ENCODE data around the gene UQCC5. TPM values are rescaled to one million over a fixed set of nuclear protein-coding genes. Genes with fewer than 3 reads are reported as not detected.

The UQCC5 gene
- polyA plus RNA-seq, 1 of the 3 experiments (the other 2 are of a cell fraction) = 124 TPM

GRCh38 chr3:52537726-52538421 lies 1.5 kb downstream of the UQCC5 start:
- WGBS (ENCODE audit: low lambda C conversion rate) = 84% methylated on average over 7 of the region's 7 CpGs
- H3F3A ChIP-seq (replicated peaks; ENCODE audit: insufficient read depth) = peaks cover 42% of the 10 kb centered on the region
- peak overlapping the region; percentile 95 for H3K9ac ChIP-seq
- peaks cover 11 to 34% of the 10 kb centered on the region in 2 experiments for H3K4me1 ChIP-seq (ENCODE audit: control insufficient read depth in 1 of 2, insufficient read depth in 2 of 2, low read depth in 1 of 2, low read length in 1 of 2)
- H3K4me2 ChIP-seq = peak overlapping the region; percentile 94
- peak overlapping the region; percentile 84 to 87; a peak in 2 of 4 replicates for H3K27ac ChIP-seq (ENCODE audit: low read depth in 2 of 2, low read length in 1 of 2)
- H3K79me2 ChIP-seq (ENCODE audit: insufficient read depth) = peaks cover 77% of the 10 kb centered on the region
- H3K9me3 ChIP-seq = no peaks in the 10 kb centered on the region
- no peak overlapping the region for H2AFZ ChIP-seq (ENCODE audit: low read depth)
- H3K27me3 ChIP-seq (ENCODE audit: insufficient read depth) = no peaks in the 10 kb centered on the region
- POLR2A ChIA-PET = interaction anchor here (1.2 kb wide), 1 partner anchor 65 kb away, joined by 4 read pairs; no protein-coding TSS in a partner anchor
- no peaks in the 10 kb centered on the region for H3K9me2 ChIP-seq
- TF ChIP-seq, protein P1, sequence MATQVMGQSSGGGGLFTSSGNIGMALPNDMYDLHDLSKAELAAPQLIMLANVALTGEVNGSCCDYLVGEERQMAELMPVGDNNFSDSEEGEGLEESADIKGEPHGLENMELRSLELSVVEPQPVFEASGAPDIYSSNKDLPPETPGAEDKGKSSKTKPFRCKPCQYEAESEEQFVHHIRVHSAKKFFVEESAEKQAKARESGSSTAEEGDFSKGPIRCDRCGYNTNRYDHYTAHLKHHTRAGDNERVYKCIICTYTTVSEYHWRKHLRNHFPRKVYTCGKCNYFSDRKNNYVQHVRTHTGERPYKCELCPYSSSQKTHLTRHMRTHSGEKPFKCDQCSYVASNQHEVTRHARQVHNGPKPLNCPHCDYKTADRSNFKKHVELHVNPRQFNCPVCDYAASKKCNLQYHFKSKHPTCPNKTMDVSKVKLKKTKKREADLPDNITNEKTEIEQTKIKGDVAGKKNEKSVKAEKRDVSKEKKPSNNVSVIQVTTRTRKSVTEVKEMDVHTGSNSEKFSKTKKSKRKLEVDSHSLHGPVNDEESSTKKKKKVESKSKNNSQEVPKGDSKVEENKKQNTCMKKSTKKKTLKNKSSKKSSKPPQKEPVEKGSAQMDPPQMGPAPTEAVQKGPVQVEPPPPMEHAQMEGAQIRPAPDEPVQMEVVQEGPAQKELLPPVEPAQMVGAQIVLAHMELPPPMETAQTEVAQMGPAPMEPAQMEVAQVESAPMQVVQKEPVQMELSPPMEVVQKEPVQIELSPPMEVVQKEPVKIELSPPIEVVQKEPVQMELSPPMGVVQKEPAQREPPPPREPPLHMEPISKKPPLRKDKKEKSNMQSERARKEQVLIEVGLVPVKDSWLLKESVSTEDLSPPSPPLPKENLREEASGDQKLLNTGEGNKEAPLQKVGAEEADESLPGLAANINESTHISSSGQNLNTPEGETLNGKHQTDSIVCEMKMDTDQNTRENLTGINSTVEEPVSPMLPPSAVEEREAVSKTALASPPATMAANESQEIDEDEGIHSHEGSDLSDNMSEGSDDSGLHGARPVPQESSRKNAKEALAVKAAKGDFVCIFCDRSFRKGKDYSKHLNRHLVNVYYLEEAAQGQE (IDR thresholded peaks at IDR 0.05; ENCODE audit: low read depth, low read length) = no peak
- H3K4me3 ChIP-seq (ENCODE audit: low read depth in 2 of 2, low read length in 1 of 2) = peak overlapping the region; percentile 83 to 94
- peaks cover 17 to 19% of the 10 kb centered on the region in 2 experiments for H3K36me3 ChIP-seq (replicated peaks in 1 of 2; ENCODE audit: control insufficient read depth in 1 of 2, insufficient read depth in 2 of 2, low read length in 1 of 2)
- peaks cover 27% of the 10 kb centered on the region for H4K20me1 ChIP-seq (ENCODE audit: insufficient read depth)
- DNase-seq = no peak
- CTCF ChIA-PET = interaction anchor here (1.2 kb wide), 1 partner anchor 67 kb away, joined by 4 read pairs; no protein-coding TSS in a partner anchor

- DNase-seq = no peak
- Histone ChIP-seq H3K9ac (no peak overlapping the region), H4K20me1 (ENCODE audit: insufficient read depth) (peaks cover 27% of the 10 kb centered on the region), H3K9me3 (no peaks in the 10 kb centered on the region), H3F3A (replicated peaks; ENCODE audit: insufficient read depth) (peaks cover 49% of the 10 kb centered on the region), H3K27me3 (ENCODE audit: insufficient read depth) (no peaks in the 10 kb centered on the region), H3K4me3 (ENCODE audit: low read depth in 2 of 2, low read length in 1 of 2) (no peak overlapping the region), H3K27ac (ENCODE audit: low read depth in 2 of 2, low read length in 1 of 2) (no peak overlapping the region; a peak in 1 of 4 replicates), H3K4me1 (ENCODE audit: control insufficient read depth in 1 of 2, insufficient read depth in 2 of 2, low read depth in 1 of 2, low read length in 1 of 2) (peaks cover 11 to 34% of the 10 kb centered on the region in 2 experiments), H3K79me2 (ENCODE audit: insufficient read depth) (peaks cover 78% of the 10 kb centered on the region), H3K4me2 (peak overlapping the region; percentile 94), H3K9me2 (no peaks in the 10 kb centered on the region), H3K36me3 (replicated peaks in 1 of 2; ENCODE audit: control insufficient read depth in 1 of 2, insufficient read depth in 2 of 2, low read length in 1 of 2) (peaks cover 19 to 20% of the 10 kb centered on the region in 2 experiments), H2AFZ (ENCODE audit: low read depth) (no peak overlapping the region)
- CTCF ChIA-PET = interaction anchor here (1.3 kb wide), 1 partner anchor 67 kb away, joined by 6 read pairs; no protein-coding TSS in a partner anchor
- 96% methylated on average over 5 of the region's 5 CpGs for WGBS (ENCODE audit: low lambda C conversion rate)
- POLR2A ChIA-PET = interaction anchor here (1.2 kb wide), 1 partner anchor 66 kb away, joined by 4 read pairs; no protein-coding TSS in a partner anchor
- no peak for TF ChIP-seq SMC3 (IDR thresholded peaks at IDR 0.05; ENCODE audit: low read depth, low read length)
- TF ChIP-seq EP300 (IDR thresholded peaks at IDR 0.05; ENCODE audit: borderline replicate concordance in 1 of 2, low read depth in 1 of 2, low read length in 1 of 2) = no peak
- TF ChIP-seq, protein P2, sequence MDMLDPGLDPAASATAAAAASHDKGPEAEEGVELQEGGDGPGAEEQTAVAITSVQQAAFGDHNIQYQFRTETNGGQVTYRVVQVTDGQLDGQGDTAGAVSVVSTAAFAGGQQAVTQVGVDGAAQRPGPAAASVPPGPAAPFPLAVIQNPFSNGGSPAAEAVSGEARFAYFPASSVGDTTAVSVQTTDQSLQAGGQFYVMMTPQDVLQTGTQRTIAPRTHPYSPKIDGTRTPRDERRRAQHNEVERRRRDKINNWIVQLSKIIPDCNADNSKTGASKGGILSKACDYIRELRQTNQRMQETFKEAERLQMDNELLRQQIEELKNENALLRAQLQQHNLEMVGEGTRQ (IDR thresholded peaks at IDR 0.05; ENCODE audit: borderline replicate concordance, low read depth, low read length) = no peak
- TF ChIP-seq, protein P3, sequence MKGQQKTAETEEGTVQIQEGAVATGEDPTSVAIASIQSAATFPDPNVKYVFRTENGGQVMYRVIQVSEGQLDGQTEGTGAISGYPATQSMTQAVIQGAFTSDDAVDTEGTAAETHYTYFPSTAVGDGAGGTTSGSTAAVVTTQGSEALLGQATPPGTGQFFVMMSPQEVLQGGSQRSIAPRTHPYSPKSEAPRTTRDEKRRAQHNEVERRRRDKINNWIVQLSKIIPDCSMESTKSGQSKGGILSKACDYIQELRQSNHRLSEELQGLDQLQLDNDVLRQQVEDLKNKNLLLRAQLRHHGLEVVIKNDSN (IDR thresholded peaks at IDR 0.05; ENCODE audit: borderline replicate concordance, low read depth) = no peak
- no peak for TF ChIP-seq SIN3A (IDR thresholded peaks at IDR 0.05; ENCODE audit: borderline replicate concordance, low read depth, low read length)
These were observed 2.7 kb downstream of the UQCC5 start for GRCh38 chr3:52539010-52539653.

Measured in SK-N-SH (cell line).